ENCODE data around the gene ITGA11. TPM values are rescaled to one million over a fixed set of nuclear protein-coding genes. Genes with fewer than 3 reads are reported as not detected.

Gene ITGA11
- total and polyA plus RNA-seq, 2 of the 4 experiments (the other 2 are of a cell fraction), result 4.1 to 6.6 TPM

GRCh38 chr15:68345481-68345880 is 86.5 kb downstream of the ITGA11 start:
- DNase-seq (no peak), ATAC-seq (ENCODE audit: low read depth) (no peak)
- Histone ChIP-seq H3K36me3 (ENCODE audit: control insufficient read depth, insufficient read depth, low read length) (peaks cover 4% of the 10 kb centered on the region; the same call in 1 of the 2 replicates), H3K14ac (replicated peaks; ENCODE audit: low read depth, low read length) (no peak overlapping the region), H2BK120ac (ENCODE audit: low read depth, low read length) (peak overlapping the region; percentile 21; the same call in 1 of the 2 replicates), H4K91ac (ENCODE audit: insufficient read depth, low read depth, low read length) (no peak overlapping the region), H3K27me3 (ENCODE audit: control insufficient read depth, insufficient read depth, low read length) (no peaks in the 10 kb centered on the region), H3K4me1 (ENCODE audit: control insufficient read depth, insufficient read depth, low read length) (peaks cover 15% of the 10 kb centered on the region), H2AK5ac (ENCODE audit: low read depth, low read length) (peak overlapping the region; percentile 65), H3K27ac (ENCODE audit: insufficient read depth, low read length) (no peak overlapping the region), H4K20me1 (ENCODE audit: insufficient read depth, low read length) (no peaks in the 10 kb centered on the region), H3K9ac (ENCODE audit: low read depth, low read length) (no peak overlapping the region), H3K23ac (ENCODE audit: low read depth, low read length) (no peak overlapping the region), H2BK5ac (ENCODE audit: low read depth, low read length, poor library complexity, severe bottlenecking) (no peak overlapping the region), H2BK15ac (ENCODE audit: low read depth, low read length) (no peak overlapping the region), H4K5ac (ENCODE audit: low read depth, low read length) (no peak overlapping the region), H2AK9ac (replicated peaks; ENCODE audit: low read depth, low read length, poor library complexity) (no peak overlapping the region), H3K4me2 (ENCODE audit: low read depth, low read length) (no peak overlapping the region), H2BK20ac (ENCODE audit: low read depth, low read length) (no peak overlapping the region), H4K8ac (ENCODE audit: low read depth in 2 of 2, low read length in 2 of 2) (no peak overlapping the region), H3K9me3 (ENCODE audit: control insufficient read depth, insufficient read depth, low read length) (no peaks in the 10 kb centered on the region), H2AFZ (replicated peaks; ENCODE audit: low read length, poor library complexity) (no peak overlapping the region), H3K4me3 (ENCODE audit: insufficient read depth, low read depth, low read length) (no peak overlapping the region), H3K18ac (ENCODE audit: low read depth, low read length) (no peak overlapping the region), H3K9me1 (ENCODE audit: insufficient read depth, low read length) (peaks cover 28% of the 10 kb centered on the region), H3K56ac (ENCODE audit: extremely low read depth, insufficient read depth, low read length) (no peak overlapping the region), H3K4ac (ENCODE audit: low read depth, low read length) (no peak overlapping the region), H3K79me1 (ENCODE audit: low read depth in 1 of 2, low read length in 2 of 2) (0 out of 4 replicates have a peak, but pooled peaks cover 0 to 3% of the 10 kb centered on the region in 2 experiments)
- no peak for TF ChIP-seq USF2 (IDR thresholded peaks at IDR 0.05; ENCODE audit: low read depth, low read length)
- TF ChIP-seq FOS (IDR thresholded peaks at IDR 0.05; ENCODE audit: low read depth, low read length), result no peak
- TF ChIP-seq RAD21 (IDR thresholded peaks at IDR 0.05; ENCODE audit: low read length), result no peak
- TF ChIP-seq MAZ (IDR thresholded peaks at IDR 0.05; ENCODE audit: borderline replicate concordance, low read depth, low read length), result no peak
- no peak for TF ChIP-seq NFE2L2 (IDR thresholded peaks at IDR 0.05; ENCODE audit: low read depth, low read length)
- no peak for TF ChIP-seq ELK1 (IDR thresholded peaks at IDR 0.05; ENCODE audit: borderline replicate concordance, low read depth, low read length)
- WGBS, 2 experiments (ENCODE audit: extremely low coverage in 2 of 2, insufficient read length in 1 of 2), result 80% methylated on average over 2 of the region's 5 CpGs; no CpG with 5 or more reads in 1 of the 2 experiments
- POLR2A ChIA-PET (ENCODE audit: unreplicated experiment), result no interaction called here
- BruUV-seq (replicated peaks), result no TSS peak
- in situ Hi-C loops (cut with MboI; ENCODE audit: low sequenced_read_pairs) (no loop called here), intact Hi-C loops (cut with micrococcal nuclease) (no loop called here), dilution Hi-C loops (cut with HindIII; ENCODE audit: low sequenced_read_pairs, unreplicated experiment) (no loop called here)
- CTCF ChIA-PET, result no interaction called here

Data from IMR-90 (cell line).